HG02610 (cell line): Measurements from ENCODE around the gene ANO1.

ENCODE experiments used
- ATAC-seq: cut with Tn5 transposase; IDR thresholded peaks from one replicate; pipeline ENCODE4 v1.9.1; 2021; ENCODE audit warnings: mild to moderate bottlenecking, moderate library complexity; ENCODE audit not compliant: unreplicated experiment

ANO1 gene

DNA sequence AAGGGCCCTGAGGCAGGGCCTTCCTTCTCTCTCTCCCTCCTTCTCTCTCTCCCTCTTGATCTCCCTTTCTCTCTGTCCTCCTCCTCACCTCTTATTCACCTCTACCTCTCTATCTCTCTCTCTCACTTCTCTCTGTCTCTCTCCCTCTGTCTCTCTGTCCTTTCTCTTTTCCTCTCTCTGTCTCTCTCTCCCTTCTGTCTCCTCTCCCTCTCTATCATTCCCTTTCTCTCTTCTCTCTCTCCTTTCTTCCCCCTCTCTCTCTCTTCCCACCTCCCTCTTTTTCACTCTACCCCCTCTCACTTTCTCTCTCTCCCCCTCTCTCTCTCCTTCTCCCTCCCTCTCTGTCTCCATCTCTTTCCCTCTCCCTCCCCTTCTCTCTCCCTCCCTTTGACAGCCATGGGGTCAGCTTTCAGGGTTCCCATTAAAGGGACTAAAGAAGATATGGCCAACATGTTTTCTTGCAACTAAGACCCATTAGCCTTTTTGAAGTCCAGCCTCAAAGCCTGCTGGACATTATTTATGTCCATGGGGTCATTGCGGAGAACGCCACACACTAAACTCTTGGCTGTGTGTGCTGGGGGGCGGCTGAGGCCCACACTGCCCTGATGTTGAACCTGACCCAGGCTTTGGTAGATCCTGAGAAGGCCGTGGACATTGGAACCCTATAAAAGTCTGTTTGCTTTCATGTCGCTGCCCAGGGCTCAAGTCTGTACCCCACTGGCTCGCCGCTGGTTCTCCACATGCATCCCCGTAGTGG lies 15.0 kb downstream of the ANO1 start:
- no peak for ATAC-seq

DNA sequence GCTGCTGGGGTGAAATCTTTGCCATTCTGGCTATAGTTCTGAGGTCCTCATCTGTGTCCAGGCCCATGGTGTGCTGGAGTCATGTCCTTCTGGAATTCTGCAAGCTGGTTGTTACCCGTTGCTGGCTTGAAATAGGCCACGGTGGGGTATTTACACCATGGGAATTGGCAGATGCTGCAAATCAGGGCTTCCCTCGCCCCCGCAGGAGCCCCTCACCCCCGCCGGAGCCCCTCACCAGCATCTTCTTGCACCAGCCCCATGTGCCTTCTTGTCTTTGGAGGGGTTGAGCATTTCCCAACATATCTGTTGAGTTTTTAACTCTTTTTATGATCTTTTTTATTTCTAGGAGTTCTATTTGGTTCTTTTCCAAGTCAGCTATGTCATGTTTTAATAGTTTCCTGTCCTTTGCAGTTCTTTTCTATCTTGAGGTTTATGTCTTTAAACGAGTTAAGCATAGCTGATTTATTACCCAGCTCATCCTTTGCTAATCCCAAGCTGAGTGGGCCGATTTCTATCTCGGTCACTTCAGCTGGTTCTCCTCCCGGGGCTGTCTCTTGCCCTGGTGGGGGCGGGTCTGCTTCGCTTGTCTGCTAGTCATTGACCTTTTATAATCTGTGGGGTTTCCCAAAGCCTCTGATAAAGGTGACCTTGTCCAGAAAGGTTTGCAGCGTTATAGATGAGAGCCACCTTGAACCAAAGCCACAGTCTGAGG lies 17.6 kb downstream of the ANO1 start:
- ATAC-seq: no peak

GRCh38 chr11:70097783-70098563 lies 19.9 kb downstream of the ANO1 start:
- no peak for ATAC-seq

GRCh38 chr11:70098936-70099335 lies 20.8 kb downstream of the ANO1 start:
- no peak for ATAC-seq

- ATAC-seq: no peak
Observed at GRCh38 chr11:70099578-70100279, 21.6 kb downstream of the ANO1 start.

GRCh38 chr11:70100280-70100603 lies 22.1 kb downstream of the ANO1 start:
- no peak for ATAC-seq

- no peak for ATAC-seq
Observed at GRCh38 chr11:70100791-70101190, 22.7 kb downstream of the ANO1 start.

GRCh38 chr11:70103256-70103975 lies 25.3 kb downstream of the ANO1 start:
- ATAC-seq: no peak

DNA sequence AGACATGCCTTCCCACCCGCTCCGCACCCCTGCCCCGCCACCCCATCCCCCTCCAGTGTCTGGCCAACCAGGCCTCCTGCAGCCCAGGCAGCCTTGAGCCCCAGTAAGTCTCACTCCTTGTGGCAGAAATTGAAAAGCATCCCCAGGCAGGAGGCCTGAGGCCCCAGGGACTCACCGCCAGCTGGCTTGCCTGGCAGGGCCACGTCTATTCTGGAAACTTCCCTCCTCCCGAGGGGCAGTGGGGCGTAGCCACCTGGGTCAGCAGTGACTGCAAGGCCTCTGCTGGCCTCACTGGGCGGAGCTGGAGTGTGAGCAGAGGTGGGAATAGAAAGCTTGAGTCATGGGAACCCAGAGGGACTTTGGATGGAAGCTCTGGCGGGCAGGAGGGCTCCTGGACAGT lies 26.3 kb downstream of the ANO1 start:
- no peak for ATAC-seq

DNA sequence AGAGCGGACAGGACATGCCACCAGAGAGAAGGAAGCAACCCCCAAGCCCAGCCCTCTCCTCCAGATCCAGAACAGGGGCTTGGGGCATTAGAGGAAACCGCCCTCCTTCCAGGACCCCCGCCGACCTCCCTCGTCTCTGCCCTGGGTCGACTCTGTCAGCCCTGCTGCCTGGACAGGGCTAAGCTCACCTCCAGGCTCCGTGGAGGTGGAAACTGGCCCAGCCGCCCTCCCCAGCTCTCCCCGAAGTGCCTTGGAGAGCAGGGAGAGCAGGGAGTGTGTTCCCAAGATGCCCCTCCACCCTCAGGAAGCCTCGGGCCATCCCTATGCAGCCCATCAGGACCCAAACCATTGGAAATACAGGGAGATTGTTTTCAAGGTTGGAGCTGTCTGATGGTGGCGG lies 26.8 kb downstream of the ANO1 start:
- no peak for ATAC-seq

- no peak for ATAC-seq
Observed at GRCh38 chr11:70105369-70105754, 27.2 kb downstream of the ANO1 start.

GRCh38 chr11:70105755-70106571 lies 27.8 kb downstream of the ANO1 start:
- no peak for ATAC-seq

- no peak for ATAC-seq
Observed at GRCh38 chr11:70106757-70107156, 28.6 kb downstream of the ANO1 start.

DNA sequence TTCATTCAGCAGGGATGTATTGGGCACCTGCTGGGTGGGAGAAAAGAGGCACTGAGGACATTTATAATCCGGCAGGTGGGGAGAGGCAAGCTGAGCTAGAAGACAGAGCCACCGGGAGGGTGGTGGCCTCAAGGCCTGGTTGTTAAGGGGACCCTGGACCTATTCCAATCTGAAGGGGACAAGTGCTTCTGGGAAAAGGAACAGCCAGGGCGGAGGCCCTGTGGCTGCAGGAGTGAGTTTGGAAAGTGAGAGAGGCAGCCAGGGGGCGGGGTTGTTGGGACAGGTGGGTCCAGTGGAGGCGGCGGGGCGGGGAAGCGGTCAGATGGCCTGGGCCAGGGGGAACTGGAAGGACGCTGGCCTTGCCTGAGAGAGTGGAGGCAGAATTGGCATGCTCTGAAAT lies 29.1 kb downstream of the ANO1 start:
- ATAC-seq: no peak

GRCh38 chr11:70107756-70108155 lies 29.6 kb downstream of the ANO1 start:
- no peak for ATAC-seq

DNA sequence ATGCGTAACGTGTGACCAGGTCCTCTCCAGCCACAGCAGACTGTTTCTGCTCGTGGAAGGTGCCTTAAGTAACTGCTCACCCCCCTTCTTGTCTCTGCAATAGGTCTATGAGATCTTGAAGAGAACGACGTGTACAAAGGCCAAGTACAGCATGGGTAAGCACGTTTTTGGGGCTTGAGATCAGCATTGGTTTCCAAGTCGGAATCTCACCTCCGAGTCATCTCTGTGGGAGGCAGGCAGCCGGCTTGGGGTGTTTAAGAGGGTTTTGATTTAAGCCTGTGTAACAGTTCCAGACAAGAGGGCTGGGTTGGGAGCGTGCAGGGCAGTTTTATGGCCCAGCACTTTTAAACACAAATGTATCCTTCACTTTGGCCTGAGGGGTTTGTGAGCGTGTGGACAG lies 30.1 kb downstream of the ANO1 start:
- ATAC-seq: no peak

DNA sequence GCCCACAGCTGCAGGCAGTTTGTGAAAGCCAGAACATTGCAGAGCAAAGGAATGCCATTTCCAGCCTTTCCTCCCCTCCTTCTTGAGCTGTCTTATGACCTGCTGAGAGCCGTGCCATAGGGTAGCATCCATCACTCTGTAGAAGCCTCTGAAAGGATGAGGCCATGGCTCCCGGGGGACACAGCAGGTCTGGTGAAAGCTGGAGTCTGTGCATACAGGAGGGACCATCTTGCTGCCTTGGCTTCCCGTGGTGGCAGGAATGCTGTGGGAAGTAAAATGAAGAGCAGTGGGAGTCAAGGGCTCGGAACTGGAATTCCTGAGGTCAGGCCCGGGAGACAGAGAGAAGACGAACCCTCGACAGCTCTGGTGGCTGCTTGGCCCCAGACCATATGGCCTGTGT lies 30.9 kb downstream of the ANO1 start:
- no peak for ATAC-seq

GRCh38 chr11:70109903-70110302 lies 31.8 kb downstream of the ANO1 start:
- ATAC-seq: no peak

DNA sequence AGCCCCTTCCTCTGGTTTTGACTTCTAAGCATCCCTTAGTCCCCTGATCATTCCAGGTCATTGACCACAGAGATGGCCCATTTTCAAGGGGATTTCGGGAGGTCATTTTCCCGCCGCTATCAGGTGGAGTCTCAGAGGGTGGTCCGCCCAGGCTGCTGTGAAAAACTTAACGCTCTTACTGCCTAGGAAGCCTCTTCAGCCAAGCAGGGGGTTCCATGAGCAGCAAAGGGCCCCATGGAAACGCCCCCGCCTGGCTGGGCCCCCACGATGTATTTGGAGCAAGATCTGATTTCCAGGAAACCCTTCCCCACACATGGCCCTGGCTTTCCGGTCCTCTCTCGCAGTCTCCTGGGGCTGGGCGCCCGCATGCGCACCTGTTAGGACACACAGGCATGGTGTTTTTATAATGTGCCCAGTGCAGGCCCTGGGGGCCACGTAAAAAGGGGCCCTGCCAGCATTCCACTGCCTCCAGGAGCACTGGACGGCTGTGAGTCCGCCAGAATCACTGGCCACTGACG lies 32.5 kb downstream of the ANO1 start:
- ATAC-seq: no peak
